GM21390 (cell line): ENCODE data around the gene IL10RA.

ENCODE experiments used
- ATAC-seq: cut with Tn5 transposase; IDR thresholded peaks from one replicate; pipeline ENCODE4 v1.9.1; 2021; ENCODE audit not compliant: unreplicated experiment

The IL10RA gene

DNA sequence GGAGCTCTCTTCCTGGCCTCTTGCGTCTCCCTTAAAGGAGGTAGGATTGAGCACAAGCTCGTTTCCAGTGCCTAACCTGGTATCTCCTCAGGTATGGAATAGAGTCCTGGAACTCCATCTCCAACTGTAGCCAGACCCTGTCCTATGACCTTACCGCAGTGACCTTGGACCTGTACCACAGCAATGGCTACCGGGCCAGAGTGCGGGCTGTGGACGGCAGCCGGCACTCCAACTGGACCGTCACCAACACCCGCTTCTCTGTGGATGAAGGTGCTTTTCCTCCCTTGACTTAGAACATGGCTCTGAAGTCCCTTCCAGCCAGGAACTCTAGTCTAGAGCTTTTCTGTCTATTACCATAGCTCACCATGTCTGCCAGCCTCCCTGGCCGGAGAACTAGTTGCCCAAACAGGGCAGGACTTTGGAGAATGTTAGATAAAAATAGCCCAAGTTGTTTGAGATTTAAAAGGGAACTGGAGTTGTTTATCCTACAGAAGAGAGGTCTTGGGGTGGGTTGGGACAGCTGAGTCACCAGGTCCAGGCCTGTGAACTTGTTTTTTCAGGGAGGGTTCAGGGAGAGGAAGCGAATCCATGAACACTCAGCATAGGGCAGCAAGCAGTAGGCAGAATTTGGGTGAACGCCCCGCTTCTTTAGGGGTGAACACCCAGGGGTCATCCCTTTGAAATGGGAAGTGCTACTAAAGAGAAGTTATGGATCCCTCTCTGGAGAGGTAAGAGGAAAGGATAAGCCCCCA is 3.3 kb downstream of the IL10RA start:
- no peak for ATAC-seq

GRCh38 chr11:117992136-117992535 is 5.9 kb downstream of the IL10RA start:
- ATAC-seq = no peak

GRCh38 chr11:117992620-117993019 is 6.4 kb downstream of the IL10RA start:
- no peak for ATAC-seq

DNA sequence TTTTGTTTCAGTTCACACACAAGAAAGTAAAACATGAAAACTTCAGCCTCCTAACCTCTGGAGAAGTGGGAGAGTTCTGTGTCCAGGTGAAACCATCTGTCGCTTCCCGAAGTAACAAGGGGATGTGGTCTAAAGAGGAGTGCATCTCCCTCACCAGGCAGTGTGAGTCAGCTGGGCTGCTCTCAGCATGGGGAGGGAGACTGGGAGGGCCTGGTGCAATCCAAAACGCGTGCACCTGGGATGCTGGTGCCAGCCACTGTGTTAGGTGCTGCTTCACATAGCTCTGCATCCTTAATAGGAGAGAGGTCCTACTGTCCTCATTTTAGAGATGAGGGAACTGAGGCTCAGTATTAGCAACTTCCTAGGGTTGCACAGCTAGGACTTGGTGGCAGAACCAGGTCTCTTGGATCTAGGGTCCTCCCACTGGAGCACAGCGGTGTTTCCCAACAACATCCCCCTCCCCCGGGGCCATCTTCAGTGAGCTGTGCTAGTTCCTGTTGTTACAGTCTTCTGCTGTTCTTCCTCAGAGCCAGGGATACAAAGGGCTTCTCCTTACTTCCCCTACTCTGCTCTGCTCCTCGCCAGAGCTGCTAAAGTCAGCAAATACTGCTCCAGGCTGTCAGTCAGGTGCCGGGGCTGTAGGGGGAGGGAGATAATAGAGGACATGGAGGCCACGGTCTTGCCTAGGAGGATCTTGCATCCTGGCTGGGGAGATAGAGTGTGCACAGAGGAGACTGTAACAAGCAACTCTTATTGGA is 8.0 kb downstream of the IL10RA start:
- ATAC-seq = no peak

DNA sequence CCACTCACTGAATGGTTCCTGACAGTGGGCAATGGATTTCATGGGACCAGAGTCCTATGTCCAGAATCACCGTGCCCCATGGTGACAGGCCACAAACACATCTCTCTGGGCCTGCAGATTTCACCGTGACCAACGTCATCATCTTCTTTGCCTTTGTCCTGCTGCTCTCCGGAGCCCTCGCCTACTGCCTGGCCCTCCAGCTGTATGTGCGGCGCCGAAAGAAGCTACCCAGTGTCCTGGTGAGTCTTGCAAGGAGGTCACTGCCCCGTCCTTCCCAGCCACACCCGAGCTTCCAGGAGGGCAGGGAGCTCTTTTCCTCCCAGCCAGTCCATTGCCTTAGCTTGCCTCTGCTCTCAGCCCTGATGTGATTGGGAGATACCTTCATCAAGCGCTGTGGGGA is 9.3 kb downstream of the IL10RA start:
- ATAC-seq = no peak

DNA sequence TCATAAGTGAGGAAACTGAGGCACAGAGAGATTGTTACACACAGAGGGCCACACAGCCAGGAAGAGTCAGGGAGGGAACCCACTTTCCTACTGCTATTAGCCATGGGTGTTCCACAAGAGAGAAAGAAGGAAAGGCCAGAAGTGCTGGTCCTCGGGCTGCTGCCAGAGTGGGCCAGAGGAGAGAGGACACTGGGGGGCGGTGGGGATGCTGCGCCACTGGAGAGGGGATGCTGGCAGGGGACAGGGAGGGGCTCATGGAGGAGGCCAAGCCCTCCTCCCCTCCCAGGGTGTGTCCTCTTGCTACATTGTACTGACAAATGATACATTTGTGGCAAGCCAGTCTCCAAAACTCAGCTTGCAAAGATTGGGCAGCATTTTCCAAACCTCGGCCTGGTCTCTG is 9.9 kb downstream of the IL10RA start:
- ATAC-seq = no peak

- ATAC-seq = no peak
Measured at GRCh38 chr11:117997406-117997805, 11.2 kb downstream of the IL10RA start.

GRCh38 chr11:117997823-117998579 is 11.8 kb downstream of the IL10RA start:
- peak; percentile 78 for ATAC-seq

DNA sequence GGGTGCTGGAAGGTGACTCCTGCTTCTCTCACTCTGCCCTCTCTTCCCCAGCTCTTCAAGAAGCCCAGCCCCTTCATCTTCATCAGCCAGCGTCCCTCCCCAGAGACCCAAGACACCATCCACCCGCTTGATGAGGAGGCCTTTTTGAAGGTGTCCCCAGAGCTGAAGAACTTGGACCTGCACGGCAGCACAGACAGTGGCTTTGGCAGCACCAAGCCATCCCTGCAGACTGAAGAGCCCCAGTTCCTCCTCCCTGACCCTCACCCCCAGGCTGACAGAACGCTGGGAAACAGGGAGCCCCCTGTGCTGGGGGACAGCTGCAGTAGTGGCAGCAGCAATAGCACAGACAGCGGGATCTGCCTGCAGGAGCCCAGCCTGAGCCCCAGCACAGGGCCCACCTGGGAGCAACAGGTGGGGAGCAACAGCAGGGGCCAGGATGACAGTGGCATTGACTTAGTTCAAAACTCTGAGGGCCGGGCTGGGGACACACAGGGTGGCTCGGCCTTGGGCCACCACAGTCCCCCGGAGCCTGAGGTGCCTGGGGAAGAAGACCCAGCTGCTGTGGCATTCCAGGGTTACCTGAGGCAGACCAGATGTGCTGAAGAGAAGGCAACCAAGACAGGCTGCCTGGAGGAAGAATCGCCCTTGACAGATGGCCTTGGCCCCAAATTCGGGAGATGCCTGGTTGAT is 12.6 kb downstream of the IL10RA start:
- no peak for ATAC-seq

- ATAC-seq = no peak
Measured at GRCh38 chr11:117999354-117999993, 13.3 kb downstream of the IL10RA start.

DNA sequence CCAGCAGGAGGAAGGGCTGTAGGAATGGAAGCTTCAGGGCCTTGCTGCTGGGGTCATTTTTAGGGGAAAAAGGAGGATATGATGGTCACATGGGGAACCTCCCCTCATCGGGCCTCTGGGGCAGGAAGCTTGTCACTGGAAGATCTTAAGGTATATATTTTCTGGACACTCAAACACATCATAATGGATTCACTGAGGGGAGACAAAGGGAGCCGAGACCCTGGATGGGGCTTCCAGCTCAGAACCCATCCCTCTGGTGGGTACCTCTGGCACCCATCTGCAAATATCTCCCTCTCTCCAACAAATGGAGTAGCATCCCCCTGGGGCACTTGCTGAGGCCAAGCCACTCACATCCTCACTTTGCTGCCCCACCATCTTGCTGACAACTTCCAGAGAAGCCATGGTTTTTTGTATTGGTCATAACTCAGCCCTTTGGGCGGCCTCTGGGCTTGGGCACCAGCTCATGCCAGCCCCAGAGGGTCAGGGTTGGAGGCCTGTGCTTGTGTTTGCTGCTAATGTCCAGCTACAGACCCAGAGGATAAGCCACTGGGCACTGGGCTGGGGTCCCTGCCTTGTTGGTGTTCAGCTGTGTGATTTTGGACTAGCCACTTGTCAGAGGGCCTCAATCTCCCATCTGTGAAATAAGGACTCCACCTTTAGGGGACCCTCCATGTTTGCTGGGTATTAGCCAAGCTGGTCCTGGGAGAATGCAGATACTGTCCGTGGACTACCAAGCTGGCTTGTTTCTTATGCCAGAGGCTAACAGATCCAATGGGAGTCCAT is 14.1 kb downstream of the IL10RA start:
- ATAC-seq = no peak

- ATAC-seq = no peak
Measured at GRCh38 chr11:118000850-118001228, 14.6 kb downstream of the IL10RA start.

GRCh38 chr11:118001494-118001971 is 15.3 kb downstream of the IL10RA start:
- ATAC-seq = no peak

DNA sequence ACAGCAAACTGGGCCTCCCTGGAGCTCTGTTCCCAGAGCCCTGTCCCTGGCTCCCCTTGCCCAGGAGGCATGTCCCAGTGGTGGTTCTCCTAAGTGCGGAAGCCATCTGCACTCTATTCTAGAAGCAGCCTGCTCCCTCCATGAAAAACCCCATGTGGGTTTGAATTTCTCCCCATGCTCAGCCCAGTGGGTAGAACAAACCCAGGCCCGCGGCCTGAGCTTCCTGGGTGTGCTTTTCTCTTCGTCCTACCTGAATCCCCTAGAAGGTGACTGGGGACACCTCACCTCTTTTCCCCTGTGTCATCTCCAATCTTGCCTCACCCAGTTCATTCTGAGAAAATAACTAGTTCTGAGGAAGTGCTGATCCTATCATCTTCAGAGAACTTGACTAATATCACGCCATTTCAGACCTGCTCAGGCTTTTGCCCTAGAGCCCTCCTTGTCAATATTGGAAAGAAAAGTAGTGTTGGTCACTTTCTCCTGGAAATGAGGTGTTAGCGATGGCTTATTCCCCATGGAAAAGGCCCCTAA is 15.9 kb downstream of the IL10RA start:
- no peak for ATAC-seq

GRCh38 chr11:118002541-118003423 is 16.6 kb downstream of the IL10RA start:
- ATAC-seq = no peak

DNA sequence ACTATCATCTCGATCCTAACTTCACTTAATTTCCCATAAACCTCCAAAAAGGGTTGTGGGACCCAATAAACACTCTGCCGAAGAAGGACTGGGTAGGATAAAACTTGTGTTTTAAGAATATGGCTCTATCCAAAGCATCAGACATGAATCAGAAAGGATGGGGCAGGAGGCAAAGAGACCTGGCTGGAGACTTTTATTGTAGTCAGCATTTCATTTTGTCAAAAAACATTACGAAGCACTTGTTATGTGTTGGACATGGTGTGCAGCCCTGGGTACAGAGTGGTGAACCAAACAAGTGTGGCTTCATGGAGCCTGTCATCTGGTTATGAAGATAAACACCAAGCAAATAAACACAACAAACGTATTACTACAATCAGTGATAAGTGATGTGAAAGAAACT is 17.3 kb downstream of the IL10RA start:
- ATAC-seq = no peak

DNA sequence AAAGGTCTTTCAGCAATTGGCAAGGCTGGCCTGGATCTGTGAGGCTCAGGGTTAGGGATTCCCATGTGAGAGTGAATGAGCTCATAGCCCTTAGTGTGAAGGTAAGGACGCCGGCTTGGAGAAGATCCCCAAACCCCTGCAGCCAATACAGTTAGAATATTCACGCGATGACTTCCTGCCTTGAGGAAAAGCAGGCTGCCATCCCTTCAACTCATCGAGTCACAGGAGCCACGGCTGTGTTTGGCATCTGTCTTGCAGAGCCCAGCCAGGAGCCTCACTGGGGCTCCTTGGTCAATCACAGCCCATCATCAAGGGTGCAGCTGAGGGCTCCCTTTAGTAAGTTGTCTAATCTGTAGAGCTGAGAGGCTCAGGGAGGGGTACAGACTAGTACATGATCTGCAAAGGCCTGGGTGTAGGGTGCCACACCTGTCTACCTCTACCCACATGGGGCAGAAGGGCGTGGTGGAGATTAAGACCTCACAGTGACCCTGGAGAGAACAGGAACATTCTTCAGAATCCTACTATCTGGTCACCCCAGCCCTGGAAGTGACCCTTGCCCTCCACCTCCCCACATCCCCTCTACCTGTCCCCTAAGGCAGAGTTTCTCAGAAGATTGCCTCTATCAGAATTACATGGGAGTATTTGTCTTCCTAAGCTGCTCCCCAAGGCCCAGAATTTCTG is 18.5 kb downstream of the IL10RA start:
- no peak for ATAC-seq
